Stimulated activated memory B cell treated with anti-CD40 and anti-IgM and Interleukin-4, amounts not matched to agents 10 μg/mL and 1 μg/mL and 100 μg/mL, for 72 hours (primary cell): ENCODE measurements around the gene ABHD4.
"Not testable (repeated sequence)": the region's sequence is repeated elsewhere in the genome, so short reads cannot be mapped to it uniquely, and the experiment has no call there.

ENCODE experiments used
- ATAC-seq: fragments of 150-1000 bp; cut with Tn5 transposase; 2 replicates; pipeline ENCODE4 v1.10.0; 2021
- H3K27ac Mint-ChIP-seq: one replicate; pipeline ENCODE4 v1.8.0; 2022; ENCODE audit warnings: mild to moderate bottlenecking, mixed read lengths
- H3K27me3 Mint-ChIP-seq: one replicate; pipeline ENCODE4 v1.8.0; 2022; ENCODE audit warnings: mixed read lengths
- H3K36me3 Mint-ChIP-seq: one replicate; pipeline ENCODE4 v1.8.0; 2022; ENCODE audit warnings: mixed read lengths
- H3K4me1 Mint-ChIP-seq: one replicate; pipeline ENCODE4 v1.8.0; 2022; ENCODE audit warnings: mixed read lengths
- H3K4me3 Mint-ChIP-seq: one replicate; pipeline ENCODE4 v1.8.0; 2022; ENCODE audit warnings: mild to moderate bottlenecking, moderate library complexity, mixed read lengths
- H3K9me3 Mint-ChIP-seq: one replicate; pipeline ENCODE4 v1.8.0; 2022; ENCODE audit warnings: mixed read lengths

ABHD4 gene

DNA sequence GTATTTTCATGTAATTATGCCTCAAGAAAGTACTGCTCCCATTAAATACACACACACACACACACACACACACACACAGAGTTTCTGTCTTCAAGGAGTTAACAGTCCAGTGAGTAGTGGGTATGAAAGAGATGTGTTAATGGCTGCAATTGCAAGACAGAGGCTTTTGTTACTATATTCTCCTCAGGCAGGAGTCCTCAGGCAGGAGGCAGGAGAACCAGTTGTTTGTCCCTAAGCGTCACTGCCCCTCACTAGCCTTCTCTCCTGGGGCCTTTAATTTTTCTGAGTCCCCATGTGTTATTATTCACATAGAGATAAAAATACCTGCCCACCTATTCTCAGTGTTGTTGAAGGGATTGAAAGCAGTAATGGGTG is 40.3 kb upstream of the ABHD4 start:
- Mint-ChIP-seq H3K27ac (peak overlapping the region; percentile 98), H3K27me3 (no peaks in the 10 kb centered on the region), H3K36me3 (peaks cover 8% of the 10 kb centered on the region), H3K4me1 (peaks cover 91% of the 10 kb centered on the region), H3K9me3 (no peaks in the 10 kb centered on the region), H3K4me3 (peak overlapping the region; percentile 66)
- ATAC-seq = no peak

DNA sequence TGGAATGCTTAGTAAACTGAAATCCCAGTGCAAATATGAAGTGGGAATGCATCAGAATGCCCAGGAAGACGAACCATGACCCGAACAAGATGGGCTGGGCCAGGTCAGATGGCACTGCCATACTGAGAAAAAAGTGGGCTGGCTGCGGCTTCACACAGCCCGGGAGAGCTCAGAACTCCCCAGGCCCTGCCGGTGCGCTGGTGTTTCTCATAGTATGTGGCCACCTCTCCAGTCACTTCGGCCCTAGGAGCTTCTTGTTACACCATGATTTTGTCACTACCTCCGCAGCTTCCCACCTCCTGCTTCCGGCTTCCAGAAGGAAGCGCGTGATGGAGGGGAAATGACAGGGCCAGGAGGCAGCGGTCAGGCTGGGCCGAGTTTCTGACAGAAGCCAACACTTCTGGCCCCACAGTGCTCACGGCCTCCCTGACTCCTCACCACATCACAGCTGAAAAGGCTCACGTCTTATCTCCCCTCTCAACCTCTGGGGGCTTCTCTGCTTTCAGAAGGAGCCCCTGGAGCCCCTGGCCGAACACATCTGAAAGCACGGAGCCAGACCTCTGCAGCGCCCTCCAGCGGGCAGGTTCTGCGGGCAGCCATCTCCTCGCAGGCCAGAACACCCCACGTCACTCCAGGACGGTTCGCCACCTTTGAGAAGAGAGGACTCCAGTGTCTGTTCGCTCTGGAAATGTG is 39.7 kb upstream of the ABHD4 start:
- Mint-ChIP-seq H3K27ac (peak overlapping the region; percentile 98), H3K36me3 (peaks cover 6% of the 10 kb centered on the region), H3K9me3 (no peaks in the 10 kb centered on the region), H3K4me1 (peaks cover 90% of the 10 kb centered on the region), H3K27me3 (no peaks in the 10 kb centered on the region), H3K4me3 (peak overlapping the region; percentile 38)
- ATAC-seq = no peak

- Mint-ChIP-seq H3K9me3 (no peaks in the 10 kb centered on the region), H3K36me3 (peaks cover 9% of the 10 kb centered on the region), H3K27ac (peak overlapping the region; percentile 98), H3K4me3 (no peak overlapping the region), H3K27me3 (no peaks in the 10 kb centered on the region), H3K4me1 (peaks cover 87% of the 10 kb centered on the region)
- ATAC-seq = no peak
These were observed 39.1 kb upstream of the ABHD4 start for GRCh38 chr14:22559041-22559440.

- Mint-ChIP-seq H3K27me3 (no peaks in the 10 kb centered on the region), H3K4me3 (no peak overlapping the region), H3K4me1 (peaks cover 90% of the 10 kb centered on the region), H3K36me3 (peaks cover 22% of the 10 kb centered on the region), H3K9me3 (no peaks in the 10 kb centered on the region), H3K27ac (peak overlapping the region; percentile 98)
- ATAC-seq = no peak
These were observed 37.3 kb upstream of the ABHD4 start for GRCh38 chr14:22560662-22561365.

DNA sequence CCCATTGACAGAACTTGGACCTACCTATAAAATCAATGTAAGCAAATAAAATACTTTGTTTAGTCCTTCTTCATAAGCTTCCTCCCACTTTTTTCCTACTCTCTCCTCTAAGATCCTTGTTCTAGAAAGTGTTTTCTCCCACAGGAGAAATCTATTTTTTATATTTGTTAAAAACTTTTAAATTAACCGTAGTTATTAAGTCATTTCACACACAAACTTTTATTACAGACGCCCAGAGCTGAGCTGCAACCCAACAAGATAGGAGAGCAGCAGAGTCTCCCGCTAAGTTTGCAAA is 36.8 kb upstream of the ABHD4 start:
- Mint-ChIP-seq H3K9me3 (no peaks in the 10 kb centered on the region), H3K27me3 (no peaks in the 10 kb centered on the region), H3K36me3 (peaks cover 22% of the 10 kb centered on the region), H3K4me1 (peaks cover 90% of the 10 kb centered on the region), H3K27ac (peak overlapping the region; percentile 98), H3K4me3 (peak overlapping the region; percentile 51)
- ATAC-seq = no peak

- Mint-ChIP-seq H3K27ac (peak overlapping the region; percentile 98), H3K9me3 (no peaks in the 10 kb centered on the region), H3K4me1 (peaks cover 89% of the 10 kb centered on the region), H3K36me3 (peaks cover 22% of the 10 kb centered on the region), H3K4me3 (peak overlapping the region; percentile 51), H3K27me3 (no peaks in the 10 kb centered on the region)
- ATAC-seq = peak; percentile 40
These were observed 36.2 kb upstream of the ABHD4 start for GRCh38 chr14:22561661-22562579.

- Mint-ChIP-seq H3K9me3 (no peaks in the 10 kb centered on the region), H3K36me3 (peaks cover 17% of the 10 kb centered on the region), H3K27me3 (no peaks in the 10 kb centered on the region), H3K27ac (peak overlapping the region; percentile 98), H3K4me3 (no peak overlapping the region), H3K4me1 (peaks cover 89% of the 10 kb centered on the region)
- ATAC-seq = no peak
These were observed 34.1 kb upstream of the ABHD4 start for GRCh38 chr14:22563987-22564386.

GRCh38 chr14:22564463-22564862 is 33.6 kb upstream of the ABHD4 start:
- Mint-ChIP-seq H3K27ac (peak overlapping the region; percentile 98), H3K27me3 (no peaks in the 10 kb centered on the region), H3K36me3 (peaks cover 15% of the 10 kb centered on the region), H3K9me3 (no peaks in the 10 kb centered on the region), H3K4me1 (peaks cover 89% of the 10 kb centered on the region), H3K4me3 (peak overlapping the region; percentile 15)
- no peak for ATAC-seq

DNA sequence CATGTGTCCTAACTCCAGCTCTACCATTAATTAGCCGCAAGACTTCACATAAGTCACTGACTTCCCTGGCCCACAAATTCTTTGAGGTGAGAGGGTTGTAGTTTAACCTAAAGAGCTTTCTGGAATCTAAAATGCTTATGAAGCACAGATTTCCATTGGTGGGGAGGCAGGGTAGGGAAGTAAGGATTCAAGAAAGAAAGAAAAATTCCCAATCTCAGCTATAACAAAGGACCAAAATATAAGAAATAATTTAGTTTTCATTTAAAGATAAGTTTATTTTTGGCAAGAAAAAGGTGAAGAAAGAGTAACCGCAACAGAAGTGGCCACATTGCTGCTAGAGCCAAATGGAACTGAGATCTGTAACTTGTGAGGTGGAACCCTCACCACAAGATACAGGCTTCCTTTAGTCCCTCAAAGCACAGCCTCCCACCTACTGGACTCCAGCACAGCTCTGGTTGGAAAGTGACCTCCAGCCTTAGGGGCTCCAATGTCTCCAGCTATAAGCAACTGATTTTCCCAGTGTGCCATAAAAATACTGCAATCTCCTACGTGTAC is 32.6 kb upstream of the ABHD4 start:
- H3K27ac Mint-ChIP-seq = peak overlapping the region; percentile 98
- peak; percentile 49 for ATAC-seq
- H3K27me3 Mint-ChIP-seq = no peaks in the 10 kb centered on the region

GRCh38 chr14:22566266-22566665 is 31.8 kb upstream of the ABHD4 start:
- peaks cover 82% of the 10 kb centered on the region for H3K4me1 Mint-ChIP-seq
- not testable (repeated sequence) for H3K27me3 Mint-ChIP-seq, ATAC-seq

More for the DNA sequence above, 32.6 kb upstream of the ABHD4 start:
- Mint-ChIP-seq H3K36me3 (peaks cover 15% of the 10 kb centered on the region), H3K9me3 (no peaks in the 10 kb centered on the region), H3K4me3 (peak overlapping the region; percentile 42), H3K4me1 (peaks cover 90% of the 10 kb centered on the region)

GRCh38 chr14:22566845-22567244 is 31.3 kb upstream of the ABHD4 start:
- peak overlapping the region; percentile 98 for H3K27ac Mint-ChIP-seq
- no peaks in the 10 kb centered on the region for H3K27me3 Mint-ChIP-seq
- H3K36me3 Mint-ChIP-seq = peaks cover 18% of the 10 kb centered on the region
- no peaks in the 10 kb centered on the region for H3K9me3 Mint-ChIP-seq
- H3K4me3 Mint-ChIP-seq = peak overlapping the region; percentile 20
- H3K4me1 Mint-ChIP-seq = peaks cover 76% of the 10 kb centered on the region
- no peak for ATAC-seq

More at GRCh38 chr14:22566266-22566665, 31.8 kb upstream of the ABHD4 start:
- not testable (repeated sequence) for H3K9me3 Mint-ChIP-seq
- Mint-ChIP-seq H3K36me3 (peaks cover 15% of the 10 kb centered on the region), H3K27ac (peak overlapping the region; percentile 98), H3K4me3 (peak overlapping the region; percentile 23)

DNA sequence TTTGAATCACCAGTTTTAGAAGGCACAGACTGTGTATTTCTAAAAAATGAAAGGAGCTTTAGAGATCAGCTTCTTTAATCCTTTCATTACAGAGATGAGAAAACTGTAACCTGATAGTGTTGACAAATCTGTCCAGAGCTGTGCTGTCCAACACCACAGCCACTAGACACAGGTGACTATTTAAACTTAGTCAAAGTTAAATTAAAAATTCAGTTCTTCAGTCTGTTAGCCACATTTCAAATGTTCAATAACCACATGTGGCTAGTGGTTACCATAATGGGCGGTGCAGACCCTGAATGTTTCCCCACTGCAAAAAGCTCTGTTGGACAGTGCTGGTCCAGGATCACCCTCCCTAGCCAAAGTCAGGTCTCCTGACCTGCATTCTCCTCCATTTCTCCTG is 30.7 kb upstream of the ABHD4 start:
- no peaks in the 10 kb centered on the region for H3K9me3 Mint-ChIP-seq
- H3K27ac Mint-ChIP-seq = peak overlapping the region; percentile 98
- H3K27me3 Mint-ChIP-seq = no peaks in the 10 kb centered on the region
- H3K36me3 Mint-ChIP-seq = peaks cover 23% of the 10 kb centered on the region
- no peak for ATAC-seq
- H3K4me3 Mint-ChIP-seq = no peak overlapping the region
- peaks cover 70% of the 10 kb centered on the region for H3K4me1 Mint-ChIP-seq

DNA sequence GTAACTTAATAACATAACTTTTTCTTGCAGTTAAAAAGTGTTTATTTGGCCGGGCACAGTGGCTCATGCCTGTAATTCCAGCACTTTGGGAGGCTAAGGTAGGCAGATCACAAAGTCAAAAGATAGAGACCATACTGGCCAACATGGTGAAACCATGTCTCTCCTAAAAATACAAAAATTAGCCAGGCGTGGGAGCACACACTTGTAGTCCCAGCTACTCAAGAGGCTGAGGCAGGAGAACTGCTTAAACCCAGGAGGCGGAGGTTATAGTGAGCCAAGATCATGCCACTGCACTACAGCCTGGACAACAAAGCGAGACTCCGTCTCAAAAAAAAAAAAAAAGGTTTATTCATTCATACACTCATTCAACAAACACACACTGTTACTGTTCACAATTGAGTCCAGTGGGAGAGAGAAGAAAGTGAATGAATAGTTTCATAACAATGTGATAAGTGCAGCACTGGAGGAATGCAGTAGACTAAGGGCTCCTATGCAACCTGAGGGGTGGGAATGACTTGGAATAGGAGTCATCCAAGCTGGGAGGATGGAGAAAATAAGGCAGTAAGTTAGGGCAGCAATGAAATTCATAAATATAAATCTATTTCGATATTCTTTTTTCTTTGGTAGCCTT is 28.9 kb upstream of the ABHD4 start:
- Mint-ChIP-seq H3K9me3 (no peaks in the 10 kb centered on the region), H3K4me1 (peaks cover 65% of the 10 kb centered on the region), H3K27me3 (no peaks in the 10 kb centered on the region), H3K27ac (peak overlapping the region; percentile 98), H3K4me3 (peak overlapping the region; percentile 76), H3K36me3 (peaks cover 33% of the 10 kb centered on the region)
- ATAC-seq = no peak

- H3K9me3 Mint-ChIP-seq = no peaks in the 10 kb centered on the region
- no peaks in the 10 kb centered on the region for H3K27me3 Mint-ChIP-seq
- peak overlapping the region; percentile 98 for H3K27ac Mint-ChIP-seq
- ATAC-seq = no peak
- H3K36me3 Mint-ChIP-seq = peaks cover 33% of the 10 kb centered on the region
- H3K4me3 Mint-ChIP-seq = peak overlapping the region; percentile 76
- peaks cover 60% of the 10 kb centered on the region for H3K4me1 Mint-ChIP-seq
These were observed 28.4 kb upstream of the ABHD4 start for GRCh38 chr14:22569737-22570131.
